WTC11 (cell line): ENCODE measurements around the gene PRDM2. TPM values are rescaled to one million over a fixed set of nuclear protein-coding genes. Genes with fewer than 3 reads are reported as not detected.

ENCODE experiments used
- ATAC-seq: fragments of 200-7000 bp; cut with Tn5 transposase; 2 replicates; pipeline ENCODE4 v1.10.0; 2021; ENCODE audit warnings: mild to moderate bottlenecking, moderate library complexity
- CTCF ChIA-PET: fragments of 300-600 bp; sonication (Branson Sonifier 250); formaldehyde crosslinking; loops from one replicate; lab custom pipeline; 2021; ENCODE audit warnings: antibody characterized with exemption; lab: Charles Lee
- POLR2A ChIA-PET: fragments of 350-600 bp; sonication (Branson Sonifier 250); formaldehyde crosslinking; loops from one replicate; lab custom pipeline; 2021; ENCODE audit warnings: antibody characterized with exemption; lab: Charles Lee
- DNase-seq: peaks from one replicate; pipeline ENCODE4 v3.0.0; 2021; ENCODE audit warnings: low spot score
- H3K27ac Mint-ChIP-seq: 2 replicates; pipeline ENCODE4 v1.8.0; 2021; ENCODE audit warnings: mixed read lengths
- H3K27me3 Mint-ChIP-seq: 2 replicates; pipeline ENCODE4 v1.8.0; 2021; ENCODE audit warnings: low read depth, mild to moderate bottlenecking, moderate library complexity, mixed read lengths
- H3K36me3 Mint-ChIP-seq: 2 replicates; pipeline ENCODE4 v1.8.0; 2021; ENCODE audit warnings: mixed read lengths
- H3K4me1 Mint-ChIP-seq: 2 replicates; pipeline ENCODE4 v1.8.0; 2022; ENCODE audit warnings: mixed read lengths
- H3K4me3 Mint-ChIP-seq: 2 replicates; pipeline ENCODE4 v1.8.0; 2021; ENCODE audit warnings: mild to moderate bottlenecking, moderate library complexity, mixed read lengths
- H3K9me3 Mint-ChIP-seq: 2 replicates; pipeline ENCODE4 v1.8.0; 2021; ENCODE audit warnings: mixed read lengths
- JAZF1 ChIP-seq: fragments of 250-450 bp; sonication (Bioruptor Pico); IDR thresholded peaks from 2 replicates; pipeline ENCODE4 v1.9.0; 2021; ENCODE audit warnings: moderate library complexity, mild to moderate bottlenecking, inconsistent platforms
- MYBL2 ChIP-seq: sonication (generic); formaldehyde crosslinking; IDR thresholded peaks from 2 replicates; pipeline ENCODE4 v1.8.1; 2023; ENCODE audit warnings: mild to moderate bottlenecking, moderate library complexity, missing genetic modification reagents
- TEAD1 ChIP-seq: sonication (generic); formaldehyde crosslinking; IDR thresholded peaks from 2 replicates; pipeline ENCODE4 v1.8.0; 2022; ENCODE audit warnings: mild to moderate bottlenecking, missing genetic modification reagents
- ZNF121 ChIP-seq: sonication (generic); formaldehyde crosslinking; IDR thresholded peaks from 2 replicates; pipeline ENCODE4 v1.8.0; 2023; ENCODE audit warnings: missing genetic modification reagents
- ZNF219 ChIP-seq: sonication (generic); formaldehyde crosslinking; IDR thresholded peaks from 2 replicates; pipeline ENCODE4 v1.8.0; 2023; ENCODE audit warnings: missing genetic modification reagents, mild to moderate bottlenecking, borderline replicate concordance
- ZNF281 ChIP-seq: sonication (generic); formaldehyde crosslinking; IDR thresholded peaks from 2 replicates; pipeline ENCODE4 v1.8.0; 2023; ENCODE audit warnings: mild to moderate bottlenecking, missing genetic modification reagents
- ZNF416 ChIP-seq: fragments of 250-450 bp; sonication (Bioruptor Pico); IDR thresholded peaks from 2 replicates; pipeline ENCODE4 v1.9.0; 2021; ENCODE audit warnings: mild to moderate bottlenecking, inconsistent platforms
- total RNA-seq: library from RNA; stranded (reverse); gene quantifications from 3 replicates; pipeline ENCODE4 v1.2.3, GENCODE V29; 2021
- TF ChIP-seq, protein P1 (sequence below): fragments of 250-450 bp; sonication (Bioruptor Pico); IDR thresholded peaks from 2 replicates; pipeline ENCODE4 v1.9.0; 2021; ENCODE audit warnings: mild to moderate bottlenecking, borderline replicate concordance
- TF ChIP-seq, protein P2 (sequence below): sonication (generic); formaldehyde crosslinking; IDR thresholded peaks from 2 replicates; pipeline ENCODE4 v1.8.1; 2022; ENCODE audit warnings: low read depth, missing genetic modification reagents, borderline replicate concordance
- TF ChIP-seq, protein P3 (sequence below): sonication (generic); formaldehyde crosslinking; IDR thresholded peaks from 2 replicates; pipeline ENCODE4 v1.8.0; 2023; ENCODE audit warnings: missing genetic modification reagents, mild to moderate bottlenecking, borderline replicate concordance

The PRDM2 gene
- total RNA-seq, 1 experiment from 2014 or later: 25.0 TPM

GRCh38 chr1:13829152-13829769, 129.3 kb downstream of the PRDM2 start (continued):
- TF ChIP-seq ZNF281 (CRISPR knock-in tag) (no peak), ZNF416 (CRISPR knock-in tag) (no peak), ZNF121 (CRISPR knock-in tag) (no peak)

DNA sequence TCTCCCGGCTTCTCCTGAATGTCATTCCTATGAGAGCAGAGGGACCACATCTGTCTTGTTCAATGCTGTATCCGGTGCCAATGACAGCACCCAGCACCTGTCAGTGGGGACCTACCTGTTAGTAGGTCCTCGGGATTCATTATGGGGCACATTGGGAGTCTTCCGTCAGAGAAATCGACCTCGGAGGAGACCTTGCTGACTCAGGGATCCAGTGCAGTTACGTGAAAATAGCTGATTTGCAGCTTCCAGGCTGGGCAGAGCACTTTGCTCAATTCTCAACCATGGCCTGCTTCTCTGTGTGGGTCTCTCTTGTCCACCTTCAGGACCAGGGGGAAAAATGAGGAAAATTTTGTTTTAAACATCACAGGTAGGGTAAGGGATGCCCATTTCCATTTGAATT, 130.2 kb downstream of the PRDM2 start:
- peaks cover 25% of the 10 kb centered on the region for H3K27me3 Mint-ChIP-seq
- ChIA-PET CTCF (interaction anchor here (0.9 to 4.2 kb wide), 5 partner anchors 15 to 129 kb away, joined by 3 to 32 read pairs (median 10); no protein-coding TSS in a partner anchor), POLR2A (no interaction called here)
- no peaks in the 10 kb centered on the region for H3K36me3 Mint-ChIP-seq
- ATAC-seq: no peak
- peaks cover 7% of the 10 kb centered on the region for H3K9me3 Mint-ChIP-seq
- no peak for DNase-seq
- H3K27ac Mint-ChIP-seq: no peak overlapping the region
- TF ChIP-seq ZNF219 (no peak), MYBL2 (CRISPR knock-in tag) (no peak)
- H3K4me1 Mint-ChIP-seq: peaks cover 3% of the 10 kb centered on the region; the same call in 1 of the 2 replicates
- H3K4me3 Mint-ChIP-seq: no peak overlapping the region

DNA sequence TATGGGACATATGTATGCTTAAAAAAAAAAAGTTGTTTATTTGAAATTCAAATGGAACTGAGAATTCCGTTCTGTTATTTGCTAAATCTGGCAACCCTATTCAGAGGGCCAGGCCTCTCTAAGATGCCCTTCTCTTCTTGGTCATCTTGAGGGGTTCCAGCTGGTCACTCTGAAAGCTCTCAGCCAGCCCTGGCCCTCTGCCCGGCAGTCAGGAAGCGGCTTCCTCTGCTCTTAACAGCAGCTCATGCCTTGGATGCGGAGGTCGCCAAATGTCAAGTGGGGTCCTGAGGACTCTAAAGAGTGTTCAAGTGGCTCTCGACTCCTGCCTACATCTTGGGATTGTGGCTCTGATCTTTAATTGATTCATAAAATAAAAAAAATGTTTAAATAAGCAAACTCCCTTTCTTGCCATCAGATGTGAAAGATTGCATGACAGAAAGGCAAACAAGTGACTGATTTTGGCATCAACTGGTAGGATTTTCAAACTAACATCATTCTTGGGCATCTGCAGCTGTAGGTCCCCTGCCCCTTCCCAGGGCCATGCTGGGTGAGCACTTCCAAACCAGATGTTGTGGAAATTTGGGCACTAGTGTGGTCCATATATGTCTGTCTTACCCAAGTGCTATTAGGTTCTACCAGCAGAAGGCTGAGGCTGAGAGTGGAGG, 130.8 kb downstream of the PRDM2 start:
- Mint-ChIP-seq H3K27me3 (peaks cover 29% of the 10 kb centered on the region), H3K27ac (no peak overlapping the region)
- POLR2A ChIA-PET: no interaction called here
- DNase-seq: no peak
- CTCF ChIA-PET: interaction anchor here (0.9 to 4.2 kb wide), 3 partner anchors 15 to 129 kb away, joined by 3 to 32 read pairs (median 28); no protein-coding TSS in a partner anchor
- TF ChIP-seq ZNF121 (CRISPR knock-in tag): no peak
- TF ChIP-seq, all 79 proteins: peak for 0
- Mint-ChIP-seq H3K4me1 (peaks cover 3% of the 10 kb centered on the region; the same call in 1 of the 2 replicates), H3K36me3 (no peaks in the 10 kb centered on the region), H3K9me3 (peaks cover 5% of the 10 kb centered on the region), H3K4me3 (no peak overlapping the region)
- no peak for ATAC-seq

GRCh38 chr1:13832100-13832499, 132.1 kb downstream of the PRDM2 start:
- peaks cover 3% of the 10 kb centered on the region; the same call in 1 of the 2 replicates for H3K4me1 Mint-ChIP-seq
- TF ChIP-seq JAZF1 (CRISPR knock-in tag): no peak
- no peak for TF ChIP-seq TEAD1 (CRISPR knock-in tag)
- TF ChIP-seq, protein P1, sequence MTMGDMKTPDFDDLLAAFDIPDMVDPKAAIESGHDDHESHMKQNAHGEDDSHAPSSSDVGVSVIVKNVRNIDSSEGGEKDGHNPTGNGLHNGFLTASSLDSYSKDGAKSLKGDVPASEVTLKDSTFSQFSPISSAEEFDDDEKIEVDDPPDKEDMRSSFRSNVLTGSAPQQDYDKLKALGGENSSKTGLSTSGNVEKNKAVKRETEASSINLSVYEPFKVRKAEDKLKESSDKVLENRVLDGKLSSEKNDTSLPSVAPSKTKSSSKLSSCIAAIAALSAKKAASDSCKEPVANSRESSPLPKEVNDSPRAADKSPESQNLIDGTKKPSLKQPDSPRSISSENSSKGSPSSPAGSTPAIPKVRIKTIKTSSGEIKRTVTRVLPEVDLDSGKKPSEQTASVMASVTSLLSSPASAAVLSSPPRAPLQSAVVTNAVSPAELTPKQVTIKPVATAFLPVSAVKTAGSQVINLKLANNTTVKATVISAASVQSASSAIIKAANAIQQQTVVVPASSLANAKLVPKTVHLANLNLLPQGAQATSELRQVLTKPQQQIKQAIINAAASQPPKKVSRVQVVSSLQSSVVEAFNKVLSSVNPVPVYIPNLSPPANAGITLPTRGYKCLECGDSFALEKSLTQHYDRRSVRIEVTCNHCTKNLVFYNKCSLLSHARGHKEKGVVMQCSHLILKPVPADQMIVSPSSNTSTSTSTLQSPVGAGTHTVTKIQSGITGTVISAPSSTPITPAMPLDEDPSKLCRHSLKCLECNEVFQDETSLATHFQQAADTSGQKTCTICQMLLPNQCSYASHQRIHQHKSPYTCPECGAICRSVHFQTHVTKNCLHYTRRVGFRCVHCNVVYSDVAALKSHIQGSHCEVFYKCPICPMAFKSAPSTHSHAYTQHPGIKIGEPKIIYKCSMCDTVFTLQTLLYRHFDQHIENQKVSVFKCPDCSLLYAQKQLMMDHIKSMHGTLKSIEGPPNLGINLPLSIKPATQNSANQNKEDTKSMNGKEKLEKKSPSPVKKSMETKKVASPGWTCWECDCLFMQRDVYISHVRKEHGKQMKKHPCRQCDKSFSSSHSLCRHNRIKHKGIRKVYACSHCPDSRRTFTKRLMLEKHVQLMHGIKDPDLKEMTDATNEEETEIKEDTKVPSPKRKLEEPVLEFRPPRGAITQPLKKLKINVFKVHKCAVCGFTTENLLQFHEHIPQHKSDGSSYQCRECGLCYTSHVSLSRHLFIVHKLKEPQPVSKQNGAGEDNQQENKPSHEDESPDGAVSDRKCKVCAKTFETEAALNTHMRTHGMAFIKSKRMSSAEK (CRISPR knock-in tag): no peak
- TF ChIP-seq, all 79 proteins: peak for 0
- ChIA-PET CTCF (no interaction called here), POLR2A (no interaction called here)
- ATAC-seq (no peak), DNase-seq (no peak)
- no peak overlapping the region for H3K27ac Mint-ChIP-seq
- H3K4me3 Mint-ChIP-seq: no peak overlapping the region
- peaks cover 8% of the 10 kb centered on the region for H3K9me3 Mint-ChIP-seq
- no peaks in the 10 kb centered on the region for H3K36me3 Mint-ChIP-seq
- H3K27me3 Mint-ChIP-seq: peaks cover 35% of the 10 kb centered on the region

GRCh38 chr1:13832536-13832935, 132.5 kb downstream of the PRDM2 start:
- H3K9me3 Mint-ChIP-seq: peaks cover 8% of the 10 kb centered on the region
- POLR2A ChIA-PET: no interaction called here
- no peak overlapping the region for H3K4me3 Mint-ChIP-seq
- DNase-seq (no peak), ATAC-seq (no peak)
- CTCF ChIA-PET: no interaction called here
- H3K36me3 Mint-ChIP-seq: no peaks in the 10 kb centered on the region
- H3K27me3 Mint-ChIP-seq: peaks cover 35% of the 10 kb centered on the region
- H3K4me1 Mint-ChIP-seq: peaks cover 3% of the 10 kb centered on the region; the same call in 1 of the 2 replicates
- no peak overlapping the region for H3K27ac Mint-ChIP-seq
- TF ChIP-seq, protein P2, sequence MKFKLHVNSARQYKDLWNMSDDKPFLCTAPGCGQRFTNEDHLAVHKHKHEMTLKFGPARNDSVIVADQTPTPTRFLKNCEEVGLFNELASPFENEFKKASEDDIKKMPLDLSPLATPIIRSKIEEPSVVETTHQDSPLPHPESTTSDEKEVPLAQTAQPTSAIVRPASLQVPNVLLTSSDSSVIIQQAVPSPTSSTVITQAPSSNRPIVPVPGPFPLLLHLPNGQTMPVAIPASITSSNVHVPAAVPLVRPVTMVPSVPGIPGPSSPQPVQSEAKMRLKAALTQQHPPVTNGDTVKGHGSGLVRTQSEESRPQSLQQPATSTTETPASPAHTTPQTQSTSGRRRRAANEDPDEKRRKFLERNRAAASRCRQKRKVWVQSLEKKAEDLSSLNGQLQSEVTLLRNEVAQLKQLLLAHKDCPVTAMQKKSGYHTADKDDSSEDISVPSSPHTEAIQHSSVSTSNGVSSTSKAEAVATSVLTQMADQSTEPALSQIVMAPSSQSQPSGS (CRISPR knock-in tag): no peak
- TF ChIP-seq, protein P3, sequence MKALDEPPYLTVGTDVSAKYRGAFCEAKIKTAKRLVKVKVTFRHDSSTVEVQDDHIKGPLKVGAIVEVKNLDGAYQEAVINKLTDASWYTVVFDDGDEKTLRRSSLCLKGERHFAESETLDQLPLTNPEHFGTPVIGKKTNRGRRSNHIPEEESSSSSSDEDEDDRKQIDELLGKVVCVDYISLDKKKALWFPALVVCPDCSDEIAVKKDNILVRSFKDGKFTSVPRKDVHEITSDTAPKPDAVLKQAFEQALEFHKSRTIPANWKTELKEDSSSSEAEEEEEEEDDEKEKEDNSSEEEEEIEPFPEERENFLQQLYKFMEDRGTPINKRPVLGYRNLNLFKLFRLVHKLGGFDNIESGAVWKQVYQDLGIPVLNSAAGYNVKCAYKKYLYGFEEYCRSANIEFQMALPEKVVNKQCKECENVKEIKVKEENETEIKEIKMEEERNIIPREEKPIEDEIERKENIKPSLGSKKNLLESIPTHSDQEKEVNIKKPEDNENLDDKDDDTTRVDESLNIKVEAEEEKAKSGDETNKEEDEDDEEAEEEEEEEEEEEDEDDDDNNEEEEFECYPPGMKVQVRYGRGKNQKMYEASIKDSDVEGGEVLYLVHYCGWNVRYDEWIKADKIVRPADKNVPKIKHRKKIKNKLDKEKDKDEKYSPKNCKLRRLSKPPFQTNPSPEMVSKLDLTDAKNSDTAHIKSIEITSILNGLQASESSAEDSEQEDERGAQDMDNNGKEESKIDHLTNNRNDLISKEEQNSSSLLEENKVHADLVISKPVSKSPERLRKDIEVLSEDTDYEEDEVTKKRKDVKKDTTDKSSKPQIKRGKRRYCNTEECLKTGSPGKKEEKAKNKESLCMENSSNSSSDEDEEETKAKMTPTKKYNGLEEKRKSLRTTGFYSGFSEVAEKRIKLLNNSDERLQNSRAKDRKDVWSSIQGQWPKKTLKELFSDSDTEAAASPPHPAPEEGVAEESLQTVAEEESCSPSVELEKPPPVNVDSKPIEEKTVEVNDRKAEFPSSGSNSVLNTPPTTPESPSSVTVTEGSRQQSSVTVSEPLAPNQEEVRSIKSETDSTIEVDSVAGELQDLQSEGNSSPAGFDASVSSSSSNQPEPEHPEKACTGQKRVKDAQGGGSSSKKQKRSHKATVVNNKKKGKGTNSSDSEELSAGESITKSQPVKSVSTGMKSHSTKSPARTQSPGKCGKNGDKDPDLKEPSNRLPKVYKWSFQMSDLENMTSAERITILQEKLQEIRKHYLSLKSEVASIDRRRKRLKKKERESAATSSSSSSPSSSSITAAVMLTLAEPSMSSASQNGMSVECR: no peak
